H9 (cell line): ENCODE measurements around the gene HOXB8. TPM values are rescaled to one million over a fixed set of nuclear protein-coding genes. Genes with fewer than 3 reads are reported as not detected.

Source experiments
- DNase-seq: peaks from one replicate; pipeline ENCODE4 v3.0.0-alpha.2; 2017
- H2AFZ ChIP-seq: one replicate; pipeline ENCODE4 v1.6.1; 2013; ENCODE audit warnings: mild to moderate bottlenecking, low read length, control low read depth, moderate library complexity
- H2AK5ac ChIP-seq: 2 replicates; pipeline ENCODE4 v1.6.1; 2013; ENCODE audit warnings: low read length, control low read depth, mixed read lengths; ENCODE audit not compliant: insufficient read length
- H2BK120ac ChIP-seq: one replicate; pipeline ENCODE4 v1.6.1; 2013; ENCODE audit warnings: low read depth, mild to moderate bottlenecking, low read length, control low read depth, inconsistent platforms; ENCODE audit not compliant: poor library complexity, severe bottlenecking
- H2BK12ac ChIP-seq: 2 replicates; pipeline ENCODE4 v1.6.1; 2013; ENCODE audit warnings: low read length, control low read depth, mixed read lengths, low read depth; ENCODE audit not compliant: insufficient read length
- H2BK15ac ChIP-seq: 2 replicates; pipeline ENCODE4 v1.6.1; 2013; ENCODE audit warnings: low read depth, low read length, control low read depth
- H2BK20ac ChIP-seq: one replicate; pipeline ENCODE4 v1.6.1; 2013; ENCODE audit warnings: low read depth, mild to moderate bottlenecking, low read length, control low read depth, inconsistent platforms; ENCODE audit not compliant: poor library complexity, severe bottlenecking
- H2BK5ac ChIP-seq: 2 replicates; pipeline ENCODE4 v1.6.1; 2013; ENCODE audit warnings: low read length, control low read depth, mixed read lengths; ENCODE audit not compliant: insufficient read length
- H3K14ac ChIP-seq: 2 replicates; pipeline ENCODE4 v1.6.1; 2013; ENCODE audit warnings: low read length, control low read depth; ENCODE audit not compliant: insufficient read depth
- H3K18ac ChIP-seq: 2 replicates; pipeline ENCODE4 v1.6.1; 2013; ENCODE audit warnings: low read depth, mild to moderate bottlenecking, mixed read lengths, low read length, control low read depth; ENCODE audit not compliant: insufficient read length
- H3K23ac ChIP-seq: 2 replicates; pipeline ENCODE4 v1.6.1; 2013; ENCODE audit warnings: low read length, control low read depth, mixed read lengths, low read depth; ENCODE audit not compliant: insufficient read length
- H3K23me2 ChIP-seq: 2 replicates; pipeline ENCODE4 v1.6.1; 2013; ENCODE audit warnings: low read depth, mild to moderate bottlenecking, mixed read lengths, low read length, control low read depth; ENCODE audit not compliant: insufficient read length, poor library complexity, severe bottlenecking
- H3K27ac ChIP-seq: 2 replicates; pipeline ENCODE4 v1.5.1; 2013; ENCODE audit warnings: low read length, control low read depth, mixed read lengths, low read depth; ENCODE audit not compliant: insufficient read length
- H3K27me3 ChIP-seq: 2 replicates; pipeline ENCODE4 v1.6.1; 2013; ENCODE audit warnings: low read length, control low read depth, inconsistent platforms; ENCODE audit not compliant: insufficient read depth
- H3K4ac ChIP-seq: 2 replicates; pipeline ENCODE4 v1.6.1; 2013; ENCODE audit warnings: low read depth, mild to moderate bottlenecking, control low read depth, inconsistent platforms, low read length, moderate library complexity
- H3K4me1 ChIP-seq: 2 replicates; pipeline ENCODE4 v1.6.1; 2013; ENCODE audit warnings: low read length, control low read depth, inconsistent platforms; ENCODE audit not compliant: insufficient read depth
- H3K4me2 ChIP-seq: 2 replicates; pipeline ENCODE4 v1.6.1; 2013; ENCODE audit warnings: low read length, control low read depth, mixed read lengths; ENCODE audit not compliant: insufficient read length, insufficient read depth
- H3K56ac ChIP-seq: 2 replicates; pipeline ENCODE4 v1.6.1; 2013; ENCODE audit warnings: low read depth, mild to moderate bottlenecking, mixed read lengths, low read length, control low read depth; ENCODE audit not compliant: insufficient read length
- H3K79me1 ChIP-seq: 2 replicates; pipeline ENCODE4 v1.6.1; 2013; ENCODE audit warnings: low read depth, mild to moderate bottlenecking, moderate library complexity, low read length, control low read depth, inconsistent platforms; ENCODE audit not compliant: insufficient read depth, poor library complexity, severe bottlenecking
- H3K79me2 ChIP-seq: 2 replicates; pipeline ENCODE4 v1.6.1; 2013; ENCODE audit warnings: low read length, control low read depth, inconsistent platforms; ENCODE audit not compliant: insufficient read depth
- H3K9ac ChIP-seq: 2 replicates; pipeline ENCODE4 v1.6.1; 2013; ENCODE audit warnings: low read length, control low read depth, mixed read lengths; ENCODE audit not compliant: insufficient read length; ENCODE audit errors: extremely low read depth
- H3K9me3 ChIP-seq: one replicate; pipeline ENCODE4 v1.6.1; 2013; ENCODE audit warnings: low read depth, low read length, inconsistent platforms; ENCODE audit not compliant: control insufficient read depth
- H3T11ph ChIP-seq: one replicate; pipeline ENCODE4 v1.6.1; 2013; ENCODE audit warnings: mild to moderate bottlenecking, low read length, control low read depth, inconsistent platforms
- H4K20me1 ChIP-seq: one replicate; pipeline ENCODE4 v1.6.1; 2013; ENCODE audit not compliant: control insufficient read depth, insufficient read length, insufficient read depth
- H4K5ac ChIP-seq: 2 replicates; pipeline ENCODE4 v1.6.1; 2013; ENCODE audit warnings: low read depth, mild to moderate bottlenecking, mixed read lengths, low read length, control low read depth; ENCODE audit not compliant: insufficient read length
- H4K8ac ChIP-seq: replicated peaks from 2 replicates; pipeline ENCODE4 v1.6.1; 2013; ENCODE audit warnings: low read length, control low read depth, mixed read lengths, low read depth; ENCODE audit not compliant: insufficient read length
- H4K91ac ChIP-seq: 2 replicates; pipeline ENCODE4 v1.6.1; 2013; ENCODE audit warnings: low read depth, mild to moderate bottlenecking, moderate library complexity, mixed read lengths, low read length, control low read depth; ENCODE audit not compliant: insufficient read length
- H3K27ac Mint-ChIP-seq, 3 experiments: 2 replicates in 2 of 3; 3 replicates in 1 of 3; pipeline ENCODE4 v1.8.0; 2020 to 2021; ENCODE audit warnings: mixed read lengths in 3 of 3, mild to moderate bottlenecking in 1 of 3, moderate library complexity in 1 of 3
- H3K27me3 Mint-ChIP-seq: 2 replicates; pipeline ENCODE4 v1.8.0; 2021; ENCODE audit warnings: low read depth, mild to moderate bottlenecking, moderate library complexity, mixed read lengths
- H3K36me3 Mint-ChIP-seq, 3 experiments: 2 replicates in 2 of 3; 3 replicates in 1 of 3; pipeline ENCODE4 v1.8.0; 2020 to 2021; ENCODE audit warnings: low read depth in 3 of 3, mixed read lengths in 3 of 3; ENCODE audit not compliant: insufficient read depth in 1 of 3
- H3K4me1 Mint-ChIP-seq, 2 experiments: 2 replicates each; pipeline ENCODE4 v1.8.0; 2020; ENCODE audit warnings: mixed read lengths in 2 of 2
- H3K4me3 Mint-ChIP-seq, 2 experiments: 2 replicates in 1 of 2; 3 replicates in 1 of 2; pipeline ENCODE4 v1.8.0; 2020 to 2021; ENCODE audit warnings: mild to moderate bottlenecking in 2 of 2, mixed read lengths in 2 of 2, moderate library complexity in 1 of 2
- H3K9me3 Mint-ChIP-seq, 2 experiments: 2 replicates in 1 of 2; 3 replicates in 1 of 2; pipeline ENCODE4 v1.8.0; 2020; ENCODE audit warnings: mild to moderate bottlenecking in 2 of 2, mixed read lengths in 2 of 2, moderate library complexity in 1 of 2
- WGBS: extraction: QIAGEN DNeasy Blood & Tissue Kit; methylation state at CpG from one replicate; pipeline ENCODE4 v1.1.7; 2013; ENCODE audit warnings: missing lambda C conversion rate, low lambda C conversion rate, mixed read lengths; ENCODE audit not compliant: insufficient read length; ENCODE audit errors: extremely low coverage; 5-methylcytosine and 5-hydroxymethylcytosine counted together
- total RNA-seq: library from RNA; stranded (reverse); gene quantifications from 2 replicates; pipeline ENCODE4 v1.2.1, GENCODE V29; 2021
- TF ChIP-seq, protein P1 (sequence below): fragments of 200-600 bp; sonication (generic); conservative IDR thresholded peaks from 3 replicates; pipeline ENCODE4 v1.8.0; 2021; ENCODE audit warnings: antibody characterized with exemption, mild to moderate bottlenecking

HOXB8 gene
- total RNA-seq, 1 experiment from 2014 or later, result not detected

DNA sequence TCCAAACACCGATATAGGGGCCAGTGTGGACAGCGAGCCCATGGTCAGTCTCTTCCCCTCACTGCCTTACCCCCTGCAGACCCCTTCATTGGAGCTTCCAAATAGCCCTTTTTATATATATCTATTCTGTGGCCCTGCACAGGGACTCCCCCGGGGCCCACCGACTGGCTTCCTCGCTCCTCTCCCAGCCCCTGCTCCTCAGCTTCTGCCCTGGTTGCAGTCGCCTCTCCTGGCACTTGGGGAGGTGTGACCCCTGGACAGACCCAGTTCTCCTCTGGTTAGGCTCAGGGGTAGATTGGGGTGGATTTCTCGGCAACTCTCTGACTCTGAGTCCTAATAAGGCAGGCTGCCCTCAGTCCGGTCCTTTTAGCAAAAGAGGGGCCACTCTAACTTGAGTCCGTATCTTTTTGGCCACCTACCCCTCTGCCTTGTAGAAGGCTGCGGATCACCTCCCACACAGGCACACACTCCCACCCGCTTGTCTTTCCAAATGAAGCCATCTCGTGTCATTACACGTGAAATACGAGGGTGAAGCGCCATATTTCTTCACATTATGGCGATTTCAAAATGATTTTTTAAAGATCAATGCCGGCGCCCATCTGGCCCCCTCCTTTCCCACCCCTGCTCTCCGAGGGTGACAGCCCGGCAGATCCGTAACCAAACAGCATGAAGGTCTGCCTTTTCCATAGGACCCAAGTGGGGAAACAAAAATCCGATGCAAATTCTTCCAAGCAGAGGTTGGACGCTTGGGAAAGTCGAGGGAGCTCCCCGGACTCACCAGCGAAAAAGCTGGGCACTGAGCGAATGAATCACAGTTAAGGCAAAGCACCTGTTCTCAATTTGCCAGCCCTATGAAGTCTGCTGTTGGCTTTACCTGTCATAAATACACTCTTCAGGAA lies 12.8 kb upstream of the HOXB8 start:
- Histone ChIP-seq H3K4me2 (no peak overlapping the region), H3K56ac (no peak overlapping the region), H2BK20ac (no peak overlapping the region), H2AFZ (no peak overlapping the region), H4K20me1 (no peaks in the 10 kb centered on the region), H3K9me3 (no peaks in the 10 kb centered on the region), H3K27me3 (peaks cover 99% of the 10 kb centered on the region), H3K14ac (no peak overlapping the region), H4K91ac (no peak overlapping the region), H3K27ac (no peak overlapping the region), H2BK12ac (no peak overlapping the region), H4K5ac (no peak overlapping the region), H3K18ac (no peak overlapping the region), H4K8ac (no peak overlapping the region), H2BK5ac (no peak overlapping the region), H3K9ac (no peak overlapping the region), H3K23me2 (peaks cover 5% of the 10 kb centered on the region), H3K79me2 (no peaks in the 10 kb centered on the region), H2BK120ac (no peak overlapping the region), H3K4me1 (no peaks in the 10 kb centered on the region; the same call in none of the 2 replicates), H3K4ac (no peak overlapping the region), H2BK15ac (no peak overlapping the region), H2AK5ac (no peak overlapping the region), H3T11ph (no peak overlapping the region), H3K23ac (no peak overlapping the region), H3K79me1 (no peaks in the 10 kb centered on the region)
- Mint-ChIP-seq H3K36me3 (peaks cover 0 to 1% (median 0%) of the 10 kb centered on the region in 3 experiments; a peak in 2 of 7 replicates), H3K4me1 (peaks cover 7 to 12% of the 10 kb centered on the region in 2 experiments), H3K9me3 (peaks cover 4 to 15% of the 10 kb centered on the region in 2 experiments), H3K27me3 (peaks cover 100% of the 10 kb centered on the region), H3K4me3 (no peak overlapping the region), H3K27ac (no peak overlapping the region; a peak in 1 of 7 replicates)
- no CpG with 5 or more reads among the region's 27 CpGs for WGBS
- TF ChIP-seq, protein P1, sequence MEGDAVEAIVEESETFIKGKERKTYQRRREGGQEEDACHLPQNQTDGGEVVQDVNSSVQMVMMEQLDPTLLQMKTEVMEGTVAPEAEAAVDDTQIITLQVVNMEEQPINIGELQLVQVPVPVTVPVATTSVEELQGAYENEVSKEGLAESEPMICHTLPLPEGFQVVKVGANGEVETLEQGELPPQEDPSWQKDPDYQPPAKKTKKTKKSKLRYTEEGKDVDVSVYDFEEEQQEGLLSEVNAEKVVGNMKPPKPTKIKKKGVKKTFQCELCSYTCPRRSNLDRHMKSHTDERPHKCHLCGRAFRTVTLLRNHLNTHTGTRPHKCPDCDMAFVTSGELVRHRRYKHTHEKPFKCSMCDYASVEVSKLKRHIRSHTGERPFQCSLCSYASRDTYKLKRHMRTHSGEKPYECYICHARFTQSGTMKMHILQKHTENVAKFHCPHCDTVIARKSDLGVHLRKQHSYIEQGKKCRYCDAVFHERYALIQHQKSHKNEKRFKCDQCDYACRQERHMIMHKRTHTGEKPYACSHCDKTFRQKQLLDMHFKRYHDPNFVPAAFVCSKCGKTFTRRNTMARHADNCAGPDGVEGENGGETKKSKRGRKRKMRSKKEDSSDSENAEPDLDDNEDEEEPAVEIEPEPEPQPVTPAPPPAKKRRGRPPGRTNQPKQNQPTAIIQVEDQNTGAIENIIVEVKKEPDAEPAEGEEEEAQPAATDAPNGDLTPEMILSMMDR, result no peak
- DNase-seq, result peak; percentile 24
